HepG2 (cell line): ENCODE measurements around the gene AHRR. TPM values are rescaled to one million over a fixed set of nuclear protein-coding genes. Genes with fewer than 3 reads are reported as not detected.

Source experiments
- ATAC-seq: fragments of 200-7000 bp; cut with Tn5 transposase; 3 replicates; pipeline ENCODE4 v1.9.1; 2020; ENCODE audit warnings: mild to moderate bottlenecking, moderate library complexity
- BruUV-seq: library from RNA; stranded (reverse); fragments of 400-500 nt; replicated peaks from 2 replicates; lab custom pipeline; 2021; lab: Mats Ljungman, UMichigan
- CTCF ChIA-PET: fragments of 300-600 bp; formaldehyde crosslinking; extraction: SDS; loops from one replicate; lab custom pipeline; 2021; ENCODE audit warnings: low total read pairs, inconsistent platforms, low intra/inter-chr PET ratio; lab: Yijun Ruan, JAX
- POLR2A ChIA-PET: fragments of 350-600 bp; sonication (Branson Sonifier 250); formaldehyde crosslinking; loops from one replicate; lab custom pipeline; 2020; ENCODE audit warnings: antibody characterized with exemption, inconsistent platforms; lab: Yijun Ruan, JAX
- DNase-seq: peaks from one replicate; pipeline ENCODE4 v3.0.0-alpha.2; 2015; ENCODE audit warnings: low spot score
- FAIRE-seq: peaks from 3 replicates; lab custom pipeline; 2011; peaks lifted over from hg19 to GRCh38; lab: Jason Lieb, UNC
- H2AFZ ChIP-seq: one replicate; pipeline ENCODE4 v1.6.1; 2011; ENCODE audit warnings: low read length, inconsistent platforms
- H3K27ac ChIP-seq: fragments of 300-600 bp; 3 replicates; pipeline ENCODE4 v1.8.0; 2011; ENCODE audit warnings: mixed run types, mild to moderate bottlenecking, mixed read lengths, low read length, inconsistent platforms; ENCODE audit not compliant: insufficient read depth; ENCODE audit errors: extremely low read length
- H3K27me3 ChIP-seq, 2 experiments: fragments of 200-600 bp in 1 of 2; 2 replicates in 1 of 2; 3 replicates in 1 of 2; pipeline versions ENCODE4 v1.6.0 to v1.8.0; 2011; ENCODE audit warnings: low read length in 2 of 2, mild to moderate bottlenecking in 2 of 2, moderate library complexity in 2 of 2, inconsistent platforms in 1 of 2; ENCODE audit not compliant: insufficient read depth in 2 of 2, control insufficient read depth in 1 of 2
- H3K36me3 ChIP-seq, 2 experiments: fragments of 200-600 bp in 1 of 2; replicated peaks in 1 of 2; 2 replicates in 1 of 2; 3 replicates in 1 of 2; pipeline versions ENCODE4 v1.5.1 to v1.8.0; 2011; ENCODE audit warnings: low read length in 2 of 2, inconsistent platforms in 1 of 2; ENCODE audit not compliant: insufficient read depth in 2 of 2, control insufficient read depth in 1 of 2
- H3K4me1 ChIP-seq: 2 replicates; pipeline ENCODE4 v1.5.1; 2012; ENCODE audit warnings: low read length, inconsistent platforms; ENCODE audit not compliant: insufficient read depth
- H3K4me2 ChIP-seq: 2 replicates; pipeline ENCODE4 v1.6.0; 2011; ENCODE audit warnings: low read depth, low read length, inconsistent platforms
- H3K4me3 ChIP-seq, 3 experiments: fragments of 200-600 bp in 1 of 3; sonication (generic), shearing (Covaris generic) in 1 of 3; replicated peaks in 1 of 3; 2 replicates each; pipeline ENCODE4 v1.5.1; 2011 to 2016; ENCODE audit warnings: low read length in 3 of 3, inconsistent platforms in 2 of 3, low read depth in 2 of 3, mild to moderate bottlenecking in 2 of 3, control low read depth in 1 of 3, mixed read lengths in 1 of 3; ENCODE audit not compliant: insufficient read depth in 1 of 3
- H3K79me2 ChIP-seq: one replicate; pipeline ENCODE4 v1.6.1; 2011; ENCODE audit warnings: low read length, inconsistent platforms; ENCODE audit not compliant: insufficient read depth
- H3K9ac ChIP-seq: 2 replicates; pipeline ENCODE4 v1.6.0; 2011; ENCODE audit warnings: mild to moderate bottlenecking, low read depth, low read length, inconsistent platforms; ENCODE audit not compliant: insufficient read depth
- H3K9me3 ChIP-seq: 2 replicates; pipeline ENCODE4 v1.5.1; 2012; ENCODE audit warnings: mild to moderate bottlenecking, low read length
- H4K20me1 ChIP-seq: 2 replicates; pipeline ENCODE4 v1.6.0; 2011; ENCODE audit warnings: inconsistent platforms, mild to moderate bottlenecking, low read length, moderate library complexity; ENCODE audit not compliant: insufficient read depth
- BRCA1 ChIP-seq: sonication (generic); formaldehyde crosslinking; IDR thresholded peaks from 2 replicates; pipeline ENCODE4 v1.4.0; 2020; ENCODE audit warnings: missing genetic modification reagents
- HNRNPK ChIP-seq: fragments of 200-400 bp; formaldehyde crosslinking; IDR thresholded peaks from 2 replicates; pipeline ENCODE4 v1.6.1; 2018; ENCODE audit warnings: low read length, low read depth, moderate library complexity, mild to moderate bottlenecking; ENCODE audit not compliant: poor library complexity, severe bottlenecking
- JUN ChIP-seq: sonication (generic); formaldehyde crosslinking; IDR thresholded peaks from 2 replicates; pipeline ENCODE4 v1.4.0; 2020; ENCODE audit warnings: mild to moderate bottlenecking, missing genetic modification reagents
- KLF12 ChIP-seq: sonication (generic); formaldehyde crosslinking; IDR thresholded peaks from 2 replicates; pipeline ENCODE4 v1.4.0; 2020; ENCODE audit warnings: missing genetic modification reagents, borderline replicate concordance
- MTA1 ChIP-seq: sonication (generic); formaldehyde crosslinking; IDR thresholded peaks from 2 replicates; pipeline ENCODE4 v1.4.0; 2020; ENCODE audit warnings: missing genetic modification reagents, mild to moderate bottlenecking, borderline replicate concordance
- NONO ChIP-seq, 2 experiments: fragments of 450-650 bp in 1 of 2; sonication (generic) in 1 of 2; formaldehyde crosslinking in 1 of 2; IDR thresholded peaks in 1 of 2; conservative IDR thresholded peaks in 1 of 2; 2 replicates each; pipeline versions ENCODE4 v1.6.1 to v1.8.0; 2017 to 2022; ENCODE audit warnings: mild to moderate bottlenecking in 1 of 2, missing genetic modification reagents in 1 of 2, moderate library complexity in 1 of 2
- RBM39 ChIP-seq: fragments of 200-400 bp; formaldehyde crosslinking; IDR thresholded peaks from one replicate; pipeline ENCODE4 v1.6.1; 2018; ENCODE audit warnings: antibody characterized with exemption, mild to moderate bottlenecking, low read depth, low read length; ENCODE audit not compliant: poor library complexity, severe bottlenecking
- SAFB2 ChIP-seq: sonication (generic); formaldehyde crosslinking; IDR thresholded peaks from 2 replicates; pipeline ENCODE4 v1.5.1; 2020; ENCODE audit warnings: missing genetic modification reagents, low read depth, mild to moderate bottlenecking, borderline replicate concordance
- SRSF9 ChIP-seq: fragments of 200-400 bp; formaldehyde crosslinking; IDR thresholded peaks from 2 replicates; pipeline ENCODE4 v1.6.1; 2018; ENCODE audit warnings: borderline replicate concordance, mild to moderate bottlenecking, low read depth, low read length; ENCODE audit not compliant: insufficient read depth, poor library complexity, severe bottlenecking
- ZKSCAN5 ChIP-seq: sonication (generic); formaldehyde crosslinking; IDR thresholded peaks from 2 replicates; pipeline ENCODE4 v1.5.1; 2020; ENCODE audit warnings: mild to moderate bottlenecking, missing genetic modification reagents
- ZNF547 ChIP-seq: sonication (generic); formaldehyde crosslinking; IDR thresholded peaks from 2 replicates; pipeline ENCODE4 v1.5.1; 2020; ENCODE audit warnings: mild to moderate bottlenecking, missing genetic modification reagents
- ZSCAN22 ChIP-seq: sonication (generic); formaldehyde crosslinking; IDR thresholded peaks from 2 replicates; pipeline ENCODE4 v1.4.0; 2020; ENCODE audit warnings: mild to moderate bottlenecking, missing genetic modification reagents
- ZSCAN5A ChIP-seq: sonication (generic); formaldehyde crosslinking; IDR thresholded peaks from 2 replicates; pipeline ENCODE4 v1.8.0; 2022; ENCODE audit warnings: mild to moderate bottlenecking, missing genetic modification reagents, borderline replicate concordance
- WGBS: methylation state at CpG from one replicate; pipeline ENCODE4 v1.1.6; 2017; ENCODE audit warnings: low lambda C conversion rate; 5-methylcytosine and 5-hydroxymethylcytosine counted together
- in situ Hi-C: cut with HindIII; loops from 2 replicates; pipeline ENCODE4 v1.10.0; 2017; ENCODE audit warnings: low pct_unique_long_range_greater_than_20kb; ENCODE audit not compliant: extremely low pct_ligation_motif_present
- intact Hi-C: fragments of 100-400 bp; cut with micrococcal nuclease; formaldehyde crosslinking; loops from one replicate; pipeline ENCODE4 v1.10.0; 2022; ENCODE audit not compliant: unreplicated experiment
- polyA plus RNA-seq, 8 experiments: library from polyadenylated mRNA; depleted of rRNA in 3 of 8; stranded (reverse) in 7 of 8; unstranded in 1 of 8; fragments of >200 nt; fragmentation: Illumina TruSeq in 4 of 8; extraction: Trizol in 4 of 8; gene quantifications; 2 replicates each; pipeline versions ENCODE4 v1.2.1 to v1.2.3, GENCODE V29; 2011 to 2016; ENCODE audit warnings: low read depth in 4 of 8, missing spikeins in 1 of 8, mixed read lengths in 1 of 8; ENCODE audit not compliant: insufficient read depth in 1 of 8
- total RNA-seq, 5 experiments: library from RNA; depleted of rRNA; stranded (reverse); fragments of >200 nt; fragmentation: Illumina TruSeq; extraction: Trizol; gene quantifications; 2 replicates each; pipeline ENCODE4 v1.2.3, GENCODE V29; 2016; ENCODE audit warnings: low read depth in 1 of 5
- TF ChIP-seq, protein P1 (sequence below): IDR thresholded peaks from 2 replicates; pipeline ENCODE4 v1.6.1; 2012; ENCODE audit warnings: low read depth, low read length, improper control_type of control experiment

The AHRR gene
- total and polyA plus RNA-seq, 2 of the 13 experiments (the other 11 are each of a cell fraction or from before 2014, with no cell fraction given): 0.28 to 0.35 TPM

GRCh38 chr5:428219-428618 lies 106.7 kb downstream of the AHRR start (continued):
- TF ChIP-seq BRCA1 (CRISPR knock-in tag) (no peak), RBM39 (no peak), SRSF9 (no peak), ZSCAN22 (no peak), KLF12 (CRISPR knock-in tag) (no peak), SAFB2 (CRISPR knock-in tag) (no peak), ZKSCAN5 (CRISPR knock-in tag) (no peak), ZNF547 (CRISPR knock-in tag) (no peak)
- TF ChIP-seq, protein P1, sequence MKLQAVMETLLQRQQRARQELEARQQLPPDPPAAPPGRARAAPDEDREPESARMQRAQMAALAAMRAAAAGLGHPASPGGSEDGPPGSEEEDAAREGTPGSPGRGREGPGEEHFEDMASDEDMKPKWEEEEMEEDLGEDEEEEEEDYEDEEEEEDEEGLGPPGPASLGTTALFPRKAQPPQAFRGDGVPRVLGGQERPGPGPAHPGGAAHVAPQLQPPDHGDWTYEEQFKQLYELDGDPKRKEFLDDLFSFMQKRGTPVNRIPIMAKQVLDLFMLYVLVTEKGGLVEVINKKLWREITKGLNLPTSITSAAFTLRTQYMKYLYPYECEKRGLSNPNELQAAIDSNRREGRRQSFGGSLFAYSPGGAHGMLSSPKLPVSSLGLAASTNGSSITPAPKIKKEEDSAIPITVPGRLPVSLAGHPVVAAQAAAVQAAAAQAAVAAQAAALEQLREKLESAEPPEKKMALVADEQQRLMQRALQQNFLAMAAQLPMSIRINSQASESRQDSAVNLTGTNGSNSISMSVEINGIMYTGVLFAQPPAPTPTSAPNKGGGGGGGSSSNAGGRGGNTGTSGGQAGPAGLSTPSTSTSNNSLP: no peak

GRCh38 chr5:428754-429452 lies 107.4 kb downstream of the AHRR start:
- DNase-seq: no peak
- no peaks in the 10 kb centered on the region for H3K9me3 ChIP-seq
- no peak overlapping the region for H3K4me2 ChIP-seq
- no TSS peak for BruUV-seq
- H2AFZ ChIP-seq: no peak overlapping the region
- no peaks in the 10 kb centered on the region for H4K20me1 ChIP-seq
- no peak for ATAC-seq
- ChIA-PET POLR2A (no interaction called here), CTCF (no interaction called here)
- no peaks in the 10 kb centered on the region for H3K79me2 ChIP-seq
- no peaks in the 10 kb centered on the region for H3K27me3 ChIP-seq
- in situ Hi-C loops: no loop called here
- H3K9ac ChIP-seq: no peak overlapping the region
- H3K36me3 ChIP-seq: no peaks in the 10 kb centered on the region
- 79% methylated on average over 12 of the region's 22 CpGs for WGBS
- peaks cover 10% of the 10 kb centered on the region for H3K4me1 ChIP-seq
- H3K27ac ChIP-seq: no peak overlapping the region
- H3K4me3 ChIP-seq: no peak overlapping the region
- FAIRE-seq: no peak
- intact Hi-C loops: no loop called here
- TF ChIP-seq MTA1 (CRISPR knock-in tag) (no peak), NONO (IDR thresholded peaks at IDR 0.05) (no peak), NONO (CRISPR knock-in tag; conservative IDR thresholded peaks at IDR 0.05) (no peak), JUN (CRISPR knock-in tag) (no peak), ZSCAN5A (CRISPR knock-in tag) (no peak), HNRNPK (no peak)
